Caco-2 (cell line): Measurements from ENCODE around the gene MZT2A. TPM values are rescaled to one million over a fixed set of nuclear protein-coding genes. Genes with fewer than 3 reads are reported as not detected.
"Not testable (repeated sequence)": the region's sequence is repeated elsewhere in the genome, so short reads cannot be mapped to it uniquely, and the experiment has no call there.

Experiments
- BruUV-seq: library from RNA; stranded (reverse); fragments of 400-500 nt; replicated peaks from 2 replicates; lab custom pipeline; 2021; lab: Mats Ljungman, UMichigan
- CTCF ChIA-PET: fragments of 300-600 bp; sonication (Branson Sonifier 250); formaldehyde crosslinking; loops from one replicate; lab custom pipeline; 2022; ENCODE audit warnings: antibody characterized with exemption; lab: Charles Lee
- POLR2A ChIA-PET: fragments of 300-600 bp; sonication (Branson Sonifier 250); formaldehyde crosslinking; loops from one replicate; lab custom pipeline; 2022; ENCODE audit warnings: antibody characterized with exemption; lab: Charles Lee
- DNase-seq, 2 experiments: peaks; one replicate each; pipeline versions ENCODE4 v3.0.0 to v3.0.0-alpha.2; 2020 to 2022
- H3K27me3 ChIP-seq: replicated peaks from 2 replicates; pipeline ENCODE4 v1.6.0; 2011; ENCODE audit warnings: low read length; ENCODE audit not compliant: control insufficient read depth, insufficient read depth
- H3K36me3 ChIP-seq: 2 replicates; pipeline ENCODE4 v1.5.1; 2011; ENCODE audit warnings: low read length; ENCODE audit not compliant: control insufficient read depth, insufficient read depth
- H3K4me1 ChIP-seq: fragments of 250-450 bp; sonication (Bioruptor Pico); 2 replicates; pipeline ENCODE4 v1.5.1; 2020; ENCODE audit warnings: mild to moderate bottlenecking
- H3K4me3 ChIP-seq: 2 replicates; pipeline ENCODE4 v1.5.1; 2011; ENCODE audit warnings: low read depth, mild to moderate bottlenecking, control low read depth, low read length
- H3K9me3 ChIP-seq: fragments of 250-450 bp; sonication (Bioruptor Pico); 2 replicates; pipeline ENCODE4 v1.5.1; 2020; ENCODE audit warnings: mild to moderate bottlenecking, moderate library complexity
- H3K27ac Mint-ChIP-seq: one replicate; pipeline ENCODE4 v1.8.0; 2022; ENCODE audit warnings: mixed read lengths; ENCODE audit not compliant: unreplicated experiment
- H3K27me3 Mint-ChIP-seq: one replicate; pipeline ENCODE4 v1.8.0; 2022; ENCODE audit warnings: mixed read lengths; ENCODE audit not compliant: insufficient read depth, unreplicated experiment
- H3K36me3 Mint-ChIP-seq: one replicate; pipeline ENCODE4 v1.8.0; 2022; ENCODE audit warnings: mild to moderate bottlenecking, mixed read lengths; ENCODE audit not compliant: insufficient read depth, unreplicated experiment
- H3K4me1 Mint-ChIP-seq: one replicate; pipeline ENCODE4 v1.8.0; 2022; ENCODE audit warnings: low read depth, mixed read lengths; ENCODE audit not compliant: unreplicated experiment
- H3K4me3 Mint-ChIP-seq: one replicate; pipeline ENCODE4 v1.8.0; 2022; ENCODE audit warnings: mild to moderate bottlenecking, moderate library complexity, mixed read lengths; ENCODE audit not compliant: unreplicated experiment
- H3K9me3 Mint-ChIP-seq: one replicate; pipeline ENCODE4 v1.8.0; 2022; ENCODE audit warnings: mixed read lengths; ENCODE audit not compliant: unreplicated experiment
- CTCF ChIP-seq, 2 experiments: fragments of 200-600 bp in 1 of 2; IDR thresholded peaks; 1 replicate in 1 of 2; 2 replicates in 1 of 2; pipeline versions ENCODE4 v1.5.1 to v1.8.0; 2011 to 2022; ENCODE audit warnings: antibody characterized with exemption in 1 of 2, control low read depth in 1 of 2, inconsistent platforms in 1 of 2, low read depth in 1 of 2, low read length in 1 of 2, mild to moderate bottlenecking in 1 of 2, moderate library complexity in 1 of 2; ENCODE audit not compliant: insufficient read depth in 1 of 2, severe bottlenecking in 1 of 2, unreplicated experiment in 1 of 2
- intact Hi-C: fragments of 100-400 bp; cut with micrococcal nuclease; formaldehyde crosslinking; loops from one replicate; pipeline ENCODE4 v1.10.0; 2022; ENCODE audit not compliant: unreplicated experiment
- total RNA-seq: library from RNA; stranded (reverse); gene quantifications from 2 replicates; pipeline ENCODE4 v1.2.3, GENCODE V29; 2022

MZT2A gene
- total RNA-seq, 1 experiment from 2014 or later = 275 TPM

DNA sequence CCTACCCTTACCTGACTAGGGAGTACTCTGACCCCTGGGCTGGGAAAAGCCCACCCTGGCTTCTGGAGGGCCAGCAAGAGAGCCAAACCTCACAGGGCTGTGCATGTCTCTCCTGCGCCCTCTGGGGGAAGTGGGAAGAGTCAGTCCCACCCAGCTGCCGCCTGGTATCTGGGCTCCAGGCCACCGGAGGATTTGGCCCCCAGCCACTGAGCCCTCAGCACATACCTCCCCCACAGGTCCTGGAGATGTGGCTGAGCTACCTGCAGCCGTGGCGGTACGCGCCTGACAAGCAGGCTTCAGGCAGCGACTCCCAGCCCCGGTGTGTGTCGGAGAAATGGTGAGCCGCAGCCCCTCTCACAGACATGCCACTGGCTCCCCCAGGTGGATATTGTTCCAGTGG lies 24.4 kb upstream of the MZT2A start:
- H3K36me3 ChIP-seq, H3K4me3 ChIP-seq, CTCF ChIA-PET, H3K27me3 Mint-ChIP-seq, H3K4me1 ChIP-seq, H3K27me3 ChIP-seq, H3K9me3 ChIP-seq, H3K4me3 Mint-ChIP-seq, H3K9me3 Mint-ChIP-seq, H3K4me1 Mint-ChIP-seq, BruUV-seq, POLR2A ChIA-PET, intact Hi-C loops, H3K27ac Mint-ChIP-seq: not testable (repeated sequence)
- peak in 1 of 2 experiments; percentile 39 for DNase-seq
- peaks cover 39% of the 10 kb centered on the region for H3K36me3 Mint-ChIP-seq
- peak; percentile 30 to 37 for TF ChIP-seq CTCF (IDR thresholded peaks at IDR 0.05; ENCODE audit: insufficient read depth in 1 of 2, low read depth in 1 of 2, low read length in 1 of 2, severe bottlenecking in 1 of 2, unreplicated experiment in 1 of 2)

GRCh38 chr2:131516011-131516410 lies 23.8 kb upstream of the MZT2A start:
- H3K9me3 ChIP-seq = no peaks in the 10 kb centered on the region
- ChIA-PET CTCF (no interaction called here), POLR2A (no interaction called here)
- BruUV-seq = no TSS peak
- no peaks in the 10 kb centered on the region for H3K4me1 ChIP-seq
- H3K4me3 ChIP-seq = no peak overlapping the region
- no peak overlapping the region for H3K4me3 Mint-ChIP-seq
- H3K9me3 Mint-ChIP-seq = no peaks in the 10 kb centered on the region
- no peaks in the 10 kb centered on the region for H3K4me1 Mint-ChIP-seq
- DNase-seq = no peak
- peaks cover 37% of the 10 kb centered on the region for H3K36me3 Mint-ChIP-seq
- no peak for TF ChIP-seq CTCF (IDR thresholded peaks at IDR 0.05; ENCODE audit: insufficient read depth in 1 of 2, low read depth in 1 of 2, low read length in 1 of 2, severe bottlenecking in 1 of 2, unreplicated experiment in 1 of 2)
- intact Hi-C loops = no loop called here
- H3K27me3 Mint-ChIP-seq = no peaks in the 10 kb centered on the region
- no peaks in the 10 kb centered on the region for H3K27me3 ChIP-seq
- peaks cover 1% of the 10 kb centered on the region; the same call in 1 of the 2 replicates for H3K36me3 ChIP-seq
- H3K27ac Mint-ChIP-seq = no peak overlapping the region

GRCh38 chr2:131515235-131515634 lies 23.0 kb upstream of the MZT2A start:
- intact Hi-C loops, H3K27me3 ChIP-seq, BruUV-seq, H3K36me3 ChIP-seq, CTCF ChIA-PET, H3K9me3 Mint-ChIP-seq, H3K4me3 ChIP-seq, H3K27ac Mint-ChIP-seq, H3K9me3 ChIP-seq, DNase-seq, H3K4me1 ChIP-seq, H3K4me1 Mint-ChIP-seq, H3K4me3 Mint-ChIP-seq, POLR2A ChIA-PET, H3K27me3 Mint-ChIP-seq: not testable (repeated sequence)
- H3K36me3 Mint-ChIP-seq = peaks cover 37% of the 10 kb centered on the region

DNA sequence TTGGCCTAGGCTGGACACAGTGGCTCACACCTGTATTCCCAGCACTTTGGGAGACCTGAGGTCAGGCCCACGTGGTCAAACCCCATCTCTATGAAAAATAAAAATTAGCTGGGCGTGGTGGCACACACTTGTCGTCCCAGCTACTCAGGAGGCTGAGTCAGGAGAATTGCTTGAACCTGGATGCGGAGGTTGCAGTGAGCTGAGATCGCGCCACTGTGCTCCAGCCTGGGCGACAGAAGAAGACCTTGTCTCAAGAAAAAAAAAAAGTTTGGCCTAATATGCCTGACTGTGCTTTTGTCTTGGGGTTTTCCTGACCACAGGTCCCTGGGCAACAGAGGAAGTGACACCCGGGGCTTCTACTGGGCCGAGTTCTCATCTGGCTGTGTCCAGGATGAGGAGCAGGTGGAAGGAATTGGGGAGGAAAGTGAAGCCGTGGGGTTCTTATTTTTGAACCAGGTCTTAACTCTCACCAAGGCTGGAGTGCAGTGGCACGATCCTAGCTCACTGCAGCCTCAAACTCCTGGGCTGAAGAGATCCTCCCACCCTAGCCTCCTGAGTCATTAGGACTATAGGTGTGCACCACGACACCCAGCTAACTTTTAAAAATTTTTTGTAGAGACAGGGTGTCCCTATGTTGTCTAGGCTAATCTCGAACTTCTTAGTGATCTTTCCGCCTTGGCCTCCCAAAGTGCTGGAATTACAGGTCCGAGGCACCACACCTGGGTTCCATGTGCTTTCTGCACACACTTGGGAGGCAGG lies 22.4 kb upstream of the MZT2A start:
- DNase-seq, H3K27me3 ChIP-seq, H3K27ac Mint-ChIP-seq, H3K36me3 ChIP-seq, H3K4me3 Mint-ChIP-seq, BruUV-seq, H3K9me3 ChIP-seq, POLR2A ChIA-PET, H3K4me1 Mint-ChIP-seq, intact Hi-C loops, H3K4me1 ChIP-seq, H3K27me3 Mint-ChIP-seq, H3K9me3 Mint-ChIP-seq, H3K4me3 ChIP-seq, CTCF ChIA-PET: not testable (repeated sequence)
- peaks cover 37% of the 10 kb centered on the region for H3K36me3 Mint-ChIP-seq

DNA sequence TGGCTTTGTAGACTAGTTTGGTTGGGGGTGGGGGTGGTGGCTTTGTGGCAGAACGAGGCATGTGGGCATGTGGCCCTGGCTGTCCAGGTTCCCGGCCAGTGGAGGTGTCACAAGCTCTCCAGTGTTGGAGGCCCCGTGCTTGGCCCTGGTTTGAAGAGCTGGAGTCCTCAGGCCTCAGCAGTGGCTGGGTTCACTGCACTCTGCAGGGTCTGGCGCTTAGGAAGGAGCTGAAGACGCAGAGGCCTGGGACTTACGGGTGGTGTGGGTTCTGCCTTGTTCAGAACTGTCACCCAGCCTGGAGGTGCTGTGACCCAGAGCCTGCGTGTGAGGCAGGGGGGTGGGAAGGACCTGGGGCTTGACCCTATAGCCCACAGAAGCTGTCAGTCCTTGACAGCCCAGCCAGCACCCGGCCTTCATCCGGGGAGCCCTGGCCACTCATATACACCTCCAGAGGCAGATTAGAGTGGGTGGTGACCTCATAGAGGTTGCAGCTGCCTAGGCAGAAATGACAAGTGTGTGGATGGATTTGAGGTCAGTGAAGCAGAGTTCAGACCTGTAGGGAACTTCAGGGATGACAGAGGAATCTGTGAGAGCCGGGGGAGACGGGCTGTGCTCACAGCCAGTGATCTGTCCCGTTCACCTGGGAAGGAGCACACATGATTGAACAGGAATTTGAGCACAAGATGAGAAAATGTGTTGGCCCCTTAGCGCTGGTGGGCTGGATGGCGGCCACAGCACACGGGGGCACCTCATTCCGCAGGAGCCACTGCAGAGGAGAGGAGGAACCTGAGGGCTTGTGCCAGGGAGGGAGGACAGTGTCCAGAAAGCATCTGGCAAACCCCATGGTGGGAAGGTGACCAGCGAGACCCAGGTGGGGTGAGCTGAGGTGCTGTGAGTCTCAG lies 20.0 kb upstream of the MZT2A start:
- H3K4me1 Mint-ChIP-seq, CTCF ChIA-PET, H3K9me3 ChIP-seq, DNase-seq, H3K4me3 ChIP-seq, H3K9me3 Mint-ChIP-seq, H3K4me1 ChIP-seq, H3K27me3 ChIP-seq, intact Hi-C loops, H3K27me3 Mint-ChIP-seq, POLR2A ChIA-PET, H3K4me3 Mint-ChIP-seq, H3K36me3 ChIP-seq: not testable (repeated sequence)
- peaks cover 47% of the 10 kb centered on the region for H3K36me3 Mint-ChIP-seq
- peak overlapping the region; percentile 47 for H3K27ac Mint-ChIP-seq
- TSS peak; percentile 14 for BruUV-seq
